ENCODE data around the gene CYP3A5. TPM values are rescaled to one million over a fixed set of nuclear protein-coding genes. Genes with fewer than 3 reads are reported as not detected.

The CYP3A5 gene
- total and polyA plus RNA-seq, 10 of the 15 experiments (the other 5 are each of a cell fraction or from before 2014, with no cell fraction given), result 0.05 to 1.3 (median 0.09) TPM; not detected in 2

- 6% methylated on average over 1 of the region's 1 CpG for WGBS (ENCODE audit: insufficient coverage, insufficient replicate concordance, low lambda C conversion rate, missing lambda C conversion rate)
- TF ChIP-seq, protein P1, sequence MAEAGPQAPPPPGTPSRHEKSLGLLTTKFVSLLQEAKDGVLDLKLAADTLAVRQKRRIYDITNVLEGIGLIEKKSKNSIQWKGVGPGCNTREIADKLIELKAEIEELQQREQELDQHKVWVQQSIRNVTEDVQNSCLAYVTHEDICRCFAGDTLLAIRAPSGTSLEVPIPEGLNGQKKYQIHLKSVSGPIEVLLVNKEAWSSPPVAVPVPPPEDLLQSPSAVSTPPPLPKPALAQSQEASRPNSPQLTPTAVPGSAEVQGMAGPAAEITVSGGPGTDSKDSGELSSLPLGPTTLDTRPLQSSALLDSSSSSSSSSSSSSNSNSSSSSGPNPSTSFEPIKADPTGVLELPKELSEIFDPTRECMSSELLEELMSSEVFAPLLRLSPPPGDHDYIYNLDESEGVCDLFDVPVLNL (IDR thresholded peaks at IDR 0.05; ENCODE audit: low read depth, low read length), result no peak
- TF ChIP-seq RELA (IDR thresholded peaks at IDR 0.05; ENCODE audit: borderline replicate concordance, partially characterized antibody) (no peak), ZBED1 (IDR thresholded peaks at IDR 0.05; ENCODE audit: borderline replicate concordance) (no peak), SIN3A (IDR thresholded peaks at IDR 0.05; ENCODE audit: low read depth, low read length) (no peak), SMC3 (IDR thresholded peaks at IDR 0.05; ENCODE audit: borderline replicate concordance, low read length) (no peak), EZH2 (IDR thresholded peaks at IDR 0.05; ENCODE audit: borderline replicate concordance, control insufficient read depth, low read depth, low read length) (no peak), NR2C1 (IDR thresholded peaks at IDR 0.05) (no peak), RUNX3 (IDR thresholded peaks at IDR 0.05; ENCODE audit: low read length) (no peak), ETV6 (conservative IDR thresholded peaks at IDR 0.05 in 1 of 2, IDR thresholded peaks at IDR 0.05 in 1 of 2; ENCODE audit: borderline replicate concordance in 1 of 2, low read depth in 1 of 2) (no peak), SKIL (IDR thresholded peaks at IDR 0.05; ENCODE audit: low read depth, poor library complexity, severe bottlenecking) (no peak), ZNF24 (IDR thresholded peaks at IDR 0.05) (no peak), SP1 (IDR thresholded peaks at IDR 0.05; ENCODE audit: low read depth, low read length) (no peak), NFYB (IDR thresholded peaks at IDR 0.05; ENCODE audit: insufficient read depth, low read depth, low read length) (no peak), MLLT1 (IDR thresholded peaks at IDR 0.05) (no peak)
- TF ChIP-seq, protein P2, sequence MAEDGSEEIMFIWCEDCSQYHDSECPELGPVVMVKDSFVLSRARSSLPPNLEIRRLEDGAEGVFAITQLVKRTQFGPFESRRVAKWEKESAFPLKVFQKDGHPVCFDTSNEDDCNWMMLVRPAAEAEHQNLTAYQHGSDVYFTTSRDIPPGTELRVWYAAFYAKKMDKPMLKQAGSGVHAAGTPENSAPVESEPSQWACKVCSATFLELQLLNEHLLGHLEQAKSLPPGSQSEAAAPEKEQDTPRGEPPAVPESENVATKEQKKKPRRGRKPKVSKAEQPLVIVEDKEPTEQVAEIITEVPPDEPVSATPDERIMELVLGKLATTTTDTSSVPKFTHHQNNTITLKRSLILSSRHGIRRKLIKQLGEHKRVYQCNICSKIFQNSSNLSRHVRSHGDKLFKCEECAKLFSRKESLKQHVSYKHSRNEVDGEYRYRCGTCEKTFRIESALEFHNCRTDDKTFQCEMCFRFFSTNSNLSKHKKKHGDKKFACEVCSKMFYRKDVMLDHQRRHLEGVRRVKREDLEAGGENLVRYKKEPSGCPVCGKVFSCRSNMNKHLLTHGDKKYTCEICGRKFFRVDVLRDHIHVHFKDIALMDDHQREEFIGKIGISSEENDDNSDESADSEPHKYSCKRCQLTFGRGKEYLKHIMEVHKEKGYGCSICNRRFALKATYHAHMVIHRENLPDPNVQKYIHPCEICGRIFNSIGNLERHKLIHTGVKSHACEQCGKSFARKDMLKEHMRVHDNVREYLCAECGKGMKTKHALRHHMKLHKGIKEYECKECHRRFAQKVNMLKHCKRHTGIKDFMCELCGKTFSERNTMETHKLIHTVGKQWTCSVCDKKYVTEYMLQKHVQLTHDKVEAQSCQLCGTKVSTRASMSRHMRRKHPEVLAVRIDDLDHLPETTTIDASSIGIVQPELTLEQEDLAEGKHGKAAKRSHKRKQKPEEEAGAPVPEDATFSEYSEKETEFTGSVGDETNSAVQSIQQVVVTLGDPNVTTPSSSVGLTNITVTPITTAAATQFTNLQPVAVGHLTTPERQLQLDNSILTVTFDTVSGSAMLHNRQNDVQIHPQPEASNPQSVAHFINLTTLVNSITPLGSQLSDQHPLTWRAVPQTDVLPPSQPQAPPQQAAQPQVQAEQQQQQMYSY (CRISPR knock-in tag; IDR thresholded peaks at IDR 0.05), result no peak
Observed at GRCh38 chr7:99707096-99707495, 27.3 kb upstream of the CYP3A5 start.

More at GRCh38 chr7:99707096-99707495, 27.3 kb upstream of the CYP3A5 start:
- Histone ChIP-seq H3K9ac (ENCODE audit: control insufficient read depth, insufficient read depth, low read length) (no peak overlapping the region), H3K27me3 (replicated peaks in 1 of 2; ENCODE audit: control insufficient read depth in 2 of 2, insufficient read depth in 2 of 2, low read length in 1 of 2) (no peaks in the 10 kb centered on the region), H3K79me2 (ENCODE audit: control insufficient read depth, insufficient read depth, low read length) (no peaks in the 10 kb centered on the region), H4K20me1 (ENCODE audit: control insufficient read depth, insufficient read depth) (no peaks in the 10 kb centered on the region), H3K27ac (ENCODE audit: control insufficient read depth, insufficient read depth) (no peak overlapping the region), H3K4me1 (ENCODE audit: control insufficient read depth, insufficient read depth, low read length) (no peaks in the 10 kb centered on the region), H3K9me3 (replicated peaks; ENCODE audit: control insufficient read depth, insufficient read depth, low read length) (no peaks in the 10 kb centered on the region), H3K4me3 (no peak overlapping the region), H3K4me2 (ENCODE audit: control insufficient read depth, insufficient read depth) (no peak overlapping the region), H2AFZ (ENCODE audit: control insufficient read depth, low read depth, low read length) (no peak overlapping the region), H3K36me3 (ENCODE audit: control insufficient read depth in 2 of 2, insufficient read depth in 2 of 2, low read length in 1 of 2) (no peaks in the 10 kb centered on the region)
- POLR2A ChIA-PET, result no interaction called here
- BruUV-seq (replicated peaks), result no TSS peak
- CTCF ChIA-PET, result no interaction called here
- DNase-seq (ENCODE audit: low read depth, low spot score) (no peak), ATAC-seq (no peak), FAIRE-seq (no peak)
- in situ Hi-C loops (cut with MboI) (no loop called here), intact Hi-C loops (cut with micrococcal nuclease; ENCODE audit: unreplicated experiment) (no loop called here)
- SMC1A ChIA-PET (ENCODE audit: uncharacterized antibody, unreplicated experiment), result no interaction called here
- RAD21 ChIA-PET (ENCODE audit: unreplicated experiment), result no interaction called here
